Kidney glomerular epithelial cell (primary cell): ENCODE measurements around the gene SLN.

ENCODE experiments used
- DNase-seq: peaks from one replicate; lab custom pipeline; 2025; lab: John Stamatoyannopoulos, UW

The SLN gene

GRCh38 chr11:107719557-107720302 lies 7.9 kb upstream of the SLN start:
- DNase-seq, result no peak

GRCh38 chr11:107719073-107719472 lies 7.2 kb upstream of the SLN start:
- DNase-seq, result no peak

- peak; percentile 52 for DNase-seq
These were observed 5.2 kb upstream of the SLN start for GRCh38 chr11:107716884-107717532.

- no peak for DNase-seq
These were observed 1.2 kb upstream of the SLN start for GRCh38 chr11:107713009-107713408.

- no peak for DNase-seq
These were observed 1.6 kb downstream of the SLN start for GRCh38 chr11:107710301-107710700.

- DNase-seq, result no peak
These were observed 3.1 kb downstream of the SLN start for GRCh38 chr11:107708792-107709191.

- no peak for DNase-seq
These were observed 4.0 kb downstream of the SLN start for GRCh38 chr11:107707807-107708206.

GRCh38 chr11:107707215-107707671 lies 4.6 kb downstream of the SLN start:
- peak; percentile 72 for DNase-seq

- DNase-seq, result no peak
These were observed 5.3 kb downstream of the SLN start for GRCh38 chr11:107706531-107706930.

- peak; percentile 79 for DNase-seq
These were observed 6.8 kb downstream of the SLN start for GRCh38 chr11:107705027-107705426.

GRCh38 chr11:107704451-107704850 lies 7.4 kb downstream of the SLN start:
- no peak for DNase-seq

- no peak for DNase-seq
These were observed 9.1 kb downstream of the SLN start for GRCh38 chr11:107702723-107703122.

GRCh38 chr11:107702109-107702660 lies 9.7 kb downstream of the SLN start:
- DNase-seq, result no peak

GRCh38 chr11:107699371-107700285 lies 12.2 kb downstream of the SLN start:
- no peak for DNase-seq

- no peak for DNase-seq
These were observed 14.6 kb downstream of the SLN start for GRCh38 chr11:107697291-107697690.

GRCh38 chr11:107696140-107696539 lies 15.7 kb downstream of the SLN start:
- peak; percentile 89 for DNase-seq

- no peak for DNase-seq
These were observed 16.4 kb downstream of the SLN start for GRCh38 chr11:107695446-107695845.

GRCh38 chr11:107691000-107691750 lies 20.7 kb downstream of the SLN start:
- peak; percentile 19 for DNase-seq

- peak; percentile 31 for DNase-seq
These were observed 22.3 kb downstream of the SLN start for GRCh38 chr11:107689317-107690202.

GRCh38 chr11:107688322-107688918 lies 23.4 kb downstream of the SLN start:
- no peak for DNase-seq
